A673 (cell line): ENCODE measurements around the gene SYNGR3.

Source experiments
- EZH2 ChIP-seq: fragments of 200-600 bp; sonication (generic); IDR thresholded peaks from 2 replicates; pipeline ENCODE4 v1.6.1; 2017; ENCODE audit warnings: borderline replicate concordance, low read depth, mild to moderate bottlenecking, mixed read lengths, antibody characterized with exemption, low read length; ENCODE audit not compliant: poor library complexity, severe bottlenecking
- TF ChIP-seq, protein P1 (sequence below): fragments of 300-800, 200-600 bp; sonication (generic); conservative IDR thresholded peaks from 2 replicates; pipeline ENCODE4 v1.5.1; 2017; ENCODE audit warnings: low read depth, mild to moderate bottlenecking, antibody characterized with exemption, low read length, moderate library complexity, mixed read lengths

- TF ChIP-seq, protein P1, sequence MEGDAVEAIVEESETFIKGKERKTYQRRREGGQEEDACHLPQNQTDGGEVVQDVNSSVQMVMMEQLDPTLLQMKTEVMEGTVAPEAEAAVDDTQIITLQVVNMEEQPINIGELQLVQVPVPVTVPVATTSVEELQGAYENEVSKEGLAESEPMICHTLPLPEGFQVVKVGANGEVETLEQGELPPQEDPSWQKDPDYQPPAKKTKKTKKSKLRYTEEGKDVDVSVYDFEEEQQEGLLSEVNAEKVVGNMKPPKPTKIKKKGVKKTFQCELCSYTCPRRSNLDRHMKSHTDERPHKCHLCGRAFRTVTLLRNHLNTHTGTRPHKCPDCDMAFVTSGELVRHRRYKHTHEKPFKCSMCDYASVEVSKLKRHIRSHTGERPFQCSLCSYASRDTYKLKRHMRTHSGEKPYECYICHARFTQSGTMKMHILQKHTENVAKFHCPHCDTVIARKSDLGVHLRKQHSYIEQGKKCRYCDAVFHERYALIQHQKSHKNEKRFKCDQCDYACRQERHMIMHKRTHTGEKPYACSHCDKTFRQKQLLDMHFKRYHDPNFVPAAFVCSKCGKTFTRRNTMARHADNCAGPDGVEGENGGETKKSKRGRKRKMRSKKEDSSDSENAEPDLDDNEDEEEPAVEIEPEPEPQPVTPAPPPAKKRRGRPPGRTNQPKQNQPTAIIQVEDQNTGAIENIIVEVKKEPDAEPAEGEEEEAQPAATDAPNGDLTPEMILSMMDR, result no peak
- no peak for TF ChIP-seq EZH2
These were observed 11.2 kb upstream of the SYNGR3 start for GRCh38 chr16:1978476-1979120.
